Measurements from ENCODE around the gene ADAMTS17.

Gene ADAMTS17

GRCh38 chr15:100158356-100158755, 183.4 kb downstream of the ADAMTS17 start:
- H3K27me3 Mint-ChIP-seq, result no peaks in the 10 kb centered on the region
- no peak overlapping the region for H3K27ac Mint-ChIP-seq
- H3K4me1 Mint-ChIP-seq, result no peaks in the 10 kb centered on the region
- H3K9me3 Mint-ChIP-seq, result no peaks in the 10 kb centered on the region
- DNase-seq (ENCODE audit: low spot score in 2 of 2) (no peak), ATAC-seq (ENCODE audit: low read depth) (no peak)
- no peaks in the 10 kb centered on the region for H3K36me3 Mint-ChIP-seq
- H3K4me3 Mint-ChIP-seq, result no peak overlapping the region

GRCh38 chr15:100156201-100156600, 185.6 kb downstream of the ADAMTS17 start:
- Mint-ChIP-seq H3K27ac (no peak overlapping the region), H3K4me1 (no peaks in the 10 kb centered on the region), H3K4me3 (no peak overlapping the region), H3K9me3 (no peaks in the 10 kb centered on the region), H3K36me3 (no peaks in the 10 kb centered on the region), H3K27me3 (no peaks in the 10 kb centered on the region)
- no peak for DNase-seq (ENCODE audit: low spot score in 2 of 2)
- ATAC-seq (ENCODE audit: low read depth), result no peak

GRCh38 chr15:100154338-100154737, 187.4 kb downstream of the ADAMTS17 start:
- no peak for DNase-seq (ENCODE audit: low spot score in 2 of 2)
- Mint-ChIP-seq H3K9me3 (peaks cover 4% of the 10 kb centered on the region), H3K4me1 (no peaks in the 10 kb centered on the region)

GRCh38 chr15:100152463-100152862, 189.3 kb downstream of the ADAMTS17 start:
- Mint-ChIP-seq H3K4me1 (no peaks in the 10 kb centered on the region), H3K4me3 (no peak overlapping the region), H3K27me3 (no peaks in the 10 kb centered on the region), H3K9me3 (peaks cover 12% of the 10 kb centered on the region), H3K36me3 (no peaks in the 10 kb centered on the region), H3K27ac (no peak overlapping the region)
- ATAC-seq (ENCODE audit: low read depth), result no peak
- no peak for DNase-seq (ENCODE audit: low spot score in 2 of 2)

More at GRCh38 chr15:100154338-100154737, 187.4 kb downstream of the ADAMTS17 start:
- H3K4me3 Mint-ChIP-seq, result no peak overlapping the region
- ATAC-seq (ENCODE audit: low read depth), result no peak
- no peak overlapping the region for H3K27ac Mint-ChIP-seq
- no peaks in the 10 kb centered on the region for H3K36me3 Mint-ChIP-seq
- H3K27me3 Mint-ChIP-seq, result no peaks in the 10 kb centered on the region

GRCh38 chr15:100150906-100151305, 190.9 kb downstream of the ADAMTS17 start:
- ATAC-seq (ENCODE audit: low read depth), result no peak
- Mint-ChIP-seq H3K27ac (no peak overlapping the region), H3K36me3 (no peaks in the 10 kb centered on the region)

GRCh38 chr15:100147828-100148227, 193.9 kb downstream of the ADAMTS17 start:
- Mint-ChIP-seq H3K36me3 (no peaks in the 10 kb centered on the region), H3K4me1 (no peaks in the 10 kb centered on the region)
- no peak for DNase-seq (ENCODE audit: low spot score in 2 of 2)

More at GRCh38 chr15:100150906-100151305, 190.9 kb downstream of the ADAMTS17 start:
- Mint-ChIP-seq H3K4me3 (no peak overlapping the region), H3K4me1 (no peaks in the 10 kb centered on the region), H3K27me3 (no peaks in the 10 kb centered on the region), H3K9me3 (peaks cover 18% of the 10 kb centered on the region)
- DNase-seq (ENCODE audit: low spot score in 2 of 2), result no peak

GRCh38 chr15:100143378-100143777, 198.4 kb downstream of the ADAMTS17 start:
- Mint-ChIP-seq H3K27me3 (no peaks in the 10 kb centered on the region), H3K4me3 (no peak overlapping the region), H3K36me3 (no peaks in the 10 kb centered on the region), H3K9me3 (peaks cover 7% of the 10 kb centered on the region), H3K4me1 (no peaks in the 10 kb centered on the region), H3K27ac (no peak overlapping the region)
- ATAC-seq (ENCODE audit: low read depth), result no peak
- no peak for DNase-seq (ENCODE audit: low spot score in 2 of 2)

More at GRCh38 chr15:100147828-100148227, 193.9 kb downstream of the ADAMTS17 start:
- no peak for ATAC-seq (ENCODE audit: low read depth)
- Mint-ChIP-seq H3K27ac (no peak overlapping the region), H3K9me3 (peaks cover 18% of the 10 kb centered on the region), H3K4me3 (no peak overlapping the region), H3K27me3 (no peaks in the 10 kb centered on the region)

- ATAC-seq (ENCODE audit: low read depth) (no peak), DNase-seq (ENCODE audit: low spot score in 2 of 2) (no peak)
- H3K9me3 Mint-ChIP-seq, result peaks cover 2% of the 10 kb centered on the region
- no peak overlapping the region for H3K4me3 Mint-ChIP-seq
- H3K36me3 Mint-ChIP-seq, result no peaks in the 10 kb centered on the region
- no peaks in the 10 kb centered on the region for H3K4me1 Mint-ChIP-seq
- no peak overlapping the region for H3K27ac Mint-ChIP-seq
- H3K27me3 Mint-ChIP-seq, result peaks cover 2% of the 10 kb centered on the region
Measured at GRCh38 chr15:100141311-100142001, 200.3 kb downstream of the ADAMTS17 start.

- H3K9me3 Mint-ChIP-seq, result peaks cover 4% of the 10 kb centered on the region
- DNase-seq (ENCODE audit: low spot score in 2 of 2) (no peak), ATAC-seq (ENCODE audit: low read depth) (no peak)
- H3K4me3 Mint-ChIP-seq, result no peak overlapping the region
- H3K27ac Mint-ChIP-seq, result no peak overlapping the region
- H3K36me3 Mint-ChIP-seq, result no peaks in the 10 kb centered on the region
- peaks cover 2% of the 10 kb centered on the region for H3K27me3 Mint-ChIP-seq
- H3K4me1 Mint-ChIP-seq, result no peaks in the 10 kb centered on the region
Measured at GRCh38 chr15:100140527-100141308, 201.1 kb downstream of the ADAMTS17 start.

GRCh38 chr15:100134586-100134985, 207.2 kb downstream of the ADAMTS17 start:
- DNase-seq (ENCODE audit: low spot score in 2 of 2), result no peak
- Mint-ChIP-seq H3K36me3 (no peaks in the 10 kb centered on the region), H3K9me3 (peaks cover 5% of the 10 kb centered on the region), H3K4me1 (no peaks in the 10 kb centered on the region), H3K27me3 (peaks cover 2% of the 10 kb centered on the region), H3K27ac (no peak overlapping the region), H3K4me3 (no peak overlapping the region)
- ATAC-seq (ENCODE audit: low read depth), result no peak

GRCh38 chr15:100134089-100134583, 207.6 kb downstream of the ADAMTS17 start:
- H3K27ac Mint-ChIP-seq, result no peak overlapping the region
- peaks cover 2% of the 10 kb centered on the region for H3K27me3 Mint-ChIP-seq
- no peaks in the 10 kb centered on the region for H3K36me3 Mint-ChIP-seq
- DNase-seq (ENCODE audit: low spot score in 2 of 2), result no peak
- no peak overlapping the region for H3K4me3 Mint-ChIP-seq
- peaks cover 5% of the 10 kb centered on the region for H3K9me3 Mint-ChIP-seq
- H3K4me1 Mint-ChIP-seq, result no peaks in the 10 kb centered on the region
- no peak for ATAC-seq (ENCODE audit: low read depth)

- H3K27me3 Mint-ChIP-seq, result peaks cover 2% of the 10 kb centered on the region
- DNase-seq (ENCODE audit: low spot score in 2 of 2), result no peak
- H3K4me3 Mint-ChIP-seq, result no peak overlapping the region
- peaks cover 5% of the 10 kb centered on the region for H3K9me3 Mint-ChIP-seq
- no peaks in the 10 kb centered on the region for H3K36me3 Mint-ChIP-seq
- no peak for ATAC-seq (ENCODE audit: low read depth)
- no peaks in the 10 kb centered on the region for H3K4me1 Mint-ChIP-seq
- no peak overlapping the region for H3K27ac Mint-ChIP-seq
Measured at GRCh38 chr15:100133001-100133400, 208.8 kb downstream of the ADAMTS17 start.

GRCh38 chr15:100132309-100132708, 209.5 kb downstream of the ADAMTS17 start:
- ATAC-seq (ENCODE audit: low read depth) (no peak), DNase-seq (ENCODE audit: low spot score in 2 of 2) (no peak)
- peaks cover 5% of the 10 kb centered on the region for H3K9me3 Mint-ChIP-seq
- no peaks in the 10 kb centered on the region for H3K4me1 Mint-ChIP-seq
- peaks cover 3% of the 10 kb centered on the region for H3K27me3 Mint-ChIP-seq
- no peak overlapping the region for H3K4me3 Mint-ChIP-seq
- H3K27ac Mint-ChIP-seq, result no peak overlapping the region
- no peaks in the 10 kb centered on the region for H3K36me3 Mint-ChIP-seq
